ENCODE measurements around the gene FBXO28.
A peak's percentile ranks its signal among the peaks of the same experiment; 100 is the strongest.
"Not testable (repeated sequence)": the region's sequence is repeated elsewhere in the genome, so short reads cannot be mapped to it uniquely, and the experiment has no call there.

Gene FBXO28

GRCh38 chr1:224205931-224206538 is 92.1 kb downstream of the FBXO28 start:
- H3K9me3 Mint-ChIP-seq, ATAC-seq, H3K27ac Mint-ChIP-seq, DNase-seq, H3K27me3 Mint-ChIP-seq: not testable (repeated sequence)
- H3K4me1 Mint-ChIP-seq: peaks cover 24% of the 10 kb centered on the region
- H3K4me3 Mint-ChIP-seq: peak overlapping the region in 1 of 2 donors; percentile 72

GRCh38 chr1:224211206-224211962 is 97.5 kb downstream of the FBXO28 start:
- Mint-ChIP-seq H3K27ac (peak overlapping the region in 1 of 2 donors; percentile 67), H3K27me3 (no peaks in the 10 kb centered on the region), H3K9me3 (no peaks in the 10 kb centered on the region), H3K4me1 (no peaks in the 10 kb centered on the region), H3K4me3 (no peak overlapping the region)
- no peak for DNase-seq
- ATAC-seq: no peak
